Trophoblast cell (in vitro differentiated cells and primary cell): Measurements from ENCODE around the gene DPY19L2.
"Not testable (repeated sequence)": the region's sequence is repeated elsewhere in the genome, so short reads cannot be mapped to it uniquely, and the experiment has no call there.

Experiments
- DNase-seq, 2 donors: peaks; one replicate each; pipeline ENCODE4 v3.0.0-alpha.2; 2016
- H2AFZ ChIP-seq: 2 replicates; pipeline ENCODE4 v1.6.1; 2013; ENCODE audit warnings: low read length, moderate library complexity, mild to moderate bottlenecking; ENCODE audit not compliant: insufficient read depth, poor library complexity
- H2AK5ac ChIP-seq: 2 replicates; pipeline ENCODE4 v1.6.1; 2013; ENCODE audit warnings: mild to moderate bottlenecking, low read length
- H2BK120ac ChIP-seq: 2 replicates; pipeline ENCODE4 v1.6.1; 2013; ENCODE audit warnings: low read length, mild to moderate bottlenecking, moderate library complexity; ENCODE audit not compliant: insufficient read depth, poor library complexity
- H2BK12ac ChIP-seq: 2 replicates; pipeline ENCODE4 v1.6.1; 2013; ENCODE audit warnings: mild to moderate bottlenecking, low read length, moderate library complexity
- H2BK5ac ChIP-seq: 2 replicates; pipeline ENCODE4 v1.6.1; 2013; ENCODE audit warnings: low read length, low read depth, moderate library complexity, mild to moderate bottlenecking; ENCODE audit not compliant: poor library complexity
- H3K14ac ChIP-seq: 2 replicates; pipeline ENCODE4 v1.6.1; 2013; ENCODE audit warnings: mild to moderate bottlenecking, low read length
- H3K18ac ChIP-seq: 2 replicates; pipeline ENCODE4 v1.6.1; 2013; ENCODE audit warnings: mild to moderate bottlenecking, low read length
- H3K23ac ChIP-seq: 2 replicates; pipeline ENCODE4 v1.6.1; 2013; ENCODE audit warnings: low read length
- H3K27ac ChIP-seq: 2 replicates; pipeline ENCODE4 v1.5.1; 2013; ENCODE audit warnings: low read depth, mild to moderate bottlenecking, inconsistent platforms, low read length, moderate library complexity
- H3K27me3 ChIP-seq: 2 replicates; pipeline ENCODE4 v1.6.1; 2013; ENCODE audit warnings: inconsistent platforms, mild to moderate bottlenecking, low read length, moderate library complexity; ENCODE audit not compliant: insufficient read depth
- H3K36me3 ChIP-seq, 2 experiments: 1 replicate in 1 of 2; 2 replicates in 1 of 2; pipeline ENCODE4 v1.6.1; 2013; ENCODE audit warnings: low read length in 2 of 2, mild to moderate bottlenecking in 2 of 2, moderate library complexity in 1 of 2; ENCODE audit not compliant: insufficient read depth in 2 of 2, control insufficient read depth in 1 of 2
- H3K4ac ChIP-seq: 2 replicates; pipeline ENCODE4 v1.6.1; 2013; ENCODE audit warnings: low read depth, mild to moderate bottlenecking, low read length, moderate library complexity
- H3K4me1 ChIP-seq, 2 experiments: 1 replicate in 1 of 2; 2 replicates in 1 of 2; pipeline ENCODE4 v1.6.1; 2013; ENCODE audit warnings: low read length in 2 of 2, mild to moderate bottlenecking in 2 of 2, moderate library complexity in 1 of 2; ENCODE audit not compliant: insufficient read depth in 2 of 2, control insufficient read depth in 1 of 2
- H3K4me2 ChIP-seq: 2 replicates; pipeline ENCODE4 v1.6.1; 2013; ENCODE audit warnings: inconsistent platforms, mild to moderate bottlenecking, low read length, moderate library complexity
- H3K4me3 ChIP-seq: 2 replicates; pipeline ENCODE4 v1.5.1; 2013; ENCODE audit warnings: mild to moderate bottlenecking, low read depth, low read length, inconsistent platforms
- H3K79me1 ChIP-seq: one replicate; pipeline ENCODE4 v1.6.1; 2013; ENCODE audit warnings: low read length
- H3K79me2 ChIP-seq: 2 replicates; pipeline ENCODE4 v1.6.1; 2013; ENCODE audit warnings: low read length, mild to moderate bottlenecking; ENCODE audit not compliant: control insufficient read depth, insufficient read depth, poor library complexity
- H3K9ac ChIP-seq: 2 replicates; pipeline ENCODE4 v1.6.1; 2013; ENCODE audit warnings: mild to moderate bottlenecking, low read length
- H3K9me3 ChIP-seq: 2 replicates; pipeline ENCODE4 v1.6.1; 2013; ENCODE audit warnings: low read depth, mild to moderate bottlenecking, control low read depth, inconsistent platforms, low read length; ENCODE audit not compliant: insufficient read depth
- H4K12ac ChIP-seq: 2 replicates; pipeline ENCODE4 v1.6.1; 2013; ENCODE audit warnings: low read depth, mild to moderate bottlenecking, low read length, moderate library complexity
- H4K8ac ChIP-seq: 2 replicates; pipeline ENCODE4 v1.6.1; 2013; ENCODE audit warnings: low read depth, mild to moderate bottlenecking, low read length, moderate library complexity
- H4K91ac ChIP-seq: one replicate; pipeline ENCODE4 v1.6.1; 2013; ENCODE audit warnings: low read depth, mild to moderate bottlenecking, low read length, moderate library complexity
- WGBS: extraction: QIAGEN DNeasy Blood & Tissue Kit; methylation state at CpG from one replicate; pipeline ENCODE4 v1.1.7; 2013; ENCODE audit warnings: missing lambda C conversion rate; ENCODE audit not compliant: insufficient read length, insufficient coverage; ENCODE audit errors: extremely low coverage; 5-methylcytosine and 5-hydroxymethylcytosine counted together

The DPY19L2 gene

DNA sequence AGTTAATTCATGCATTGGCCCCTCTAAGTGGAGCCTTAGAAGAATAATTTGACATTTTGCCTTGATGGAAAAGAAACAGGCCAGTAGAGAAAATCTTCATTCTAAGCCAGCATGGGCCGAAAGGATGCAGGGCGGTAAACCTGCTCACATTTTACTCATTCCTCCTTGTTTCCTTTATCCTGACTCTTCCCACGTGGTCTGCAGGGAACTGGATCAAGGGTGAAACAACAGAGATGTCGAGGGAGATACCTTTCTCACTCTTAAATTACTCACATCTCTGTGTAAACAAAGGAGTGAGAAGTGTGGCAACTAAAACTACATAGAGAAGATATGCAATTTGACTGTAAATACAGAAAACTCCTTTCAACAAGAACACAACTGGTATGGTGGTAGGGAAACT, 73.5 kb downstream of the DPY19L2 start:
- DNase-seq = peak; percentile 76 to 89
- H3K4me1 ChIP-seq, H3K36me3 ChIP-seq, H2AFZ ChIP-seq, H3K79me1 ChIP-seq, H3K79me2 ChIP-seq, H2BK12ac ChIP-seq, H3K27ac ChIP-seq, H3K23ac ChIP-seq, H3K27me3 ChIP-seq, H4K8ac ChIP-seq, H2BK5ac ChIP-seq, H2AK5ac ChIP-seq, H3K4me2 ChIP-seq, H3K9ac ChIP-seq, H3K4ac ChIP-seq, H3K18ac ChIP-seq, H3K4me3 ChIP-seq, H4K12ac ChIP-seq, H3K9me3 ChIP-seq, H3K14ac ChIP-seq, H2BK120ac ChIP-seq, H4K91ac ChIP-seq: not testable (repeated sequence)
- WGBS = no CpG with 5 or more reads among the region's 4 CpGs

DNA sequence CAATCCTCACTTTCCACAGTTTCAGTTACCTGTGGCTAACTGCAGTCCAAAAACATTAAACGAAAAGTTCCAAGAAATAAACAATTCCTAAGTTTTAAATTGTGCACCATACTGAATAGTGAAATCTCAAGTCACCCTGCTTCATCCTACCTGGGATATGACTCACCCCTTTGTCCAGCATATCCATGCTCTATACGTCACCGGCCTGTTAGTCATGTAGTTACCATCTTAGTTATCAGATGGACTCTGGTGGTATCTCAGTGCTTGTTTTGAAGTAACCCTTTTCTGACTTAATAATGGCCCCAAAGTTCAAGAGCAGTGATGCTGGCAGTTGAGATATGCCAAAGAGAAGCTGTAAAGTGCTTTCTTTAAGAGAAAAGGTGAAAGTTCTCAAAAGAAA, 83.9 kb downstream of the DPY19L2 start:
- not testable (repeated sequence) for H2BK12ac ChIP-seq, H3K4me1 ChIP-seq, H3K4me3 ChIP-seq, H4K12ac ChIP-seq, H2AFZ ChIP-seq, H4K8ac ChIP-seq, H3K79me2 ChIP-seq, H3K9ac ChIP-seq, H3K23ac ChIP-seq, H3K27me3 ChIP-seq, H3K27ac ChIP-seq, H3K4ac ChIP-seq, H3K79me1 ChIP-seq, H3K9me3 ChIP-seq, H3K18ac ChIP-seq, H4K91ac ChIP-seq, H2BK5ac ChIP-seq, H3K36me3 ChIP-seq, H3K4me2 ChIP-seq, H2AK5ac ChIP-seq, H3K14ac ChIP-seq, H2BK120ac ChIP-seq
- no CpG with 5 or more reads among the region's 3 CpGs for WGBS
- DNase-seq = peak; percentile 65 to 85

DNA sequence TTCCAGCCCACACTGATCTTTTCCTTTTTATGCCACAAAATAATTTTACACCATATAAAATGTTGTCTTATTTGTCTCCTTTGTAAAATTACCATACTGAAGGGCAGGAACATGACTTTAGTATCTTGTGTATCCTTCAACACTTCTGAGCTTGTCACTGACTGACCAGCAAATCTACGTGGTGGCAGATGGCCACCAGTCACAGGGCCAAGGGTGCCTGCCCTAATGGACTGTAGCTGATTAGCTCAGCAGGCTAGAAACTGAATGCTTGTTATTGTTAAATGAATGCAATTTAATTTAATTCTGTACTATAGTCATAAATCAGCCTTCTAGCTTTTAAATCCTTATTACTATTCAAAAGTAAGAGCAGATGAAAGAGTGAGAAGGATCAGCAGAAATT, 85.0 kb downstream of the DPY19L2 start:
- not testable (repeated sequence) for H3K79me2 ChIP-seq, H4K91ac ChIP-seq, H2AFZ ChIP-seq, H3K18ac ChIP-seq, H3K9ac ChIP-seq, DNase-seq, H4K12ac ChIP-seq, H3K4ac ChIP-seq, H3K14ac ChIP-seq, H4K8ac ChIP-seq, H3K4me1 ChIP-seq, H3K23ac ChIP-seq, H2BK12ac ChIP-seq, H3K36me3 ChIP-seq, H3K79me1 ChIP-seq, H2BK120ac ChIP-seq, H2BK5ac ChIP-seq, H3K9me3 ChIP-seq, H3K4me2 ChIP-seq, H3K4me3 ChIP-seq, H3K27ac ChIP-seq, H3K27me3 ChIP-seq, H2AK5ac ChIP-seq
- WGBS = no CpG with 5 or more reads among the region's 1 CpG

DNA sequence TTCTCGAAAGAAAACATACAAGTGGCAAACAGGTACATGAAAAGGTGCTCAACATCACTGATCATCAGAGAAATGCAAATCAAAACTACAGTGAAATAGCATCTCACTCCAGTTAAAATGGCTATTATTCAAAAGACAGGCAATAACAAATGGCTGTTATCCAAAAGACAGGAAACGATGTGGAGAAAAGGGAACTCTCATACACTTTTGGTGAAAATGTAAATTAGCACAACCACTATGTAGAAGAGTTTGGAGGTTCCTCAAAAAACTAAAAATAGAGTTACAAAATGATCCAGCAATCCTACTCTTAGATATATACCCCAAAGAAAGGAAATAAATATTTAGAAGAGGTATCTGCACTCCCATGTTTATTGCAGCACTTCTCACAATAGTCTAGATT, 90.7 kb downstream of the DPY19L2 start:
- H3K79me2 ChIP-seq, H3K4me2 ChIP-seq, H3K9ac ChIP-seq, H3K23ac ChIP-seq, H3K27me3 ChIP-seq, H2BK120ac ChIP-seq, H3K27ac ChIP-seq, H2BK12ac ChIP-seq, H3K36me3 ChIP-seq, DNase-seq, H3K4me3 ChIP-seq, H4K91ac ChIP-seq, H3K79me1 ChIP-seq, H3K9me3 ChIP-seq, H3K4me1 ChIP-seq, H3K4ac ChIP-seq, H3K18ac ChIP-seq, H4K8ac ChIP-seq, H2AFZ ChIP-seq, H4K12ac ChIP-seq, H3K14ac ChIP-seq, H2AK5ac ChIP-seq, H2BK5ac ChIP-seq: not testable (repeated sequence)
- no CpG with 5 or more reads among the region's 2 CpGs for WGBS
